Measurements from ENCODE around the gene AP1G2. TPM values are rescaled to one million over a fixed set of nuclear protein-coding genes. Genes with fewer than 3 reads are reported as not detected.

The AP1G2 gene
- total RNA-seq, 1 experiment from 2014 or later, result 155 TPM

GRCh38 chr14:23513005-23513817 lies 54.4 kb downstream of the AP1G2 start:
- intact Hi-C loops (cut with micrococcal nuclease), result no loop called here
- ATAC-seq, result no peak
- Histone ChIP-seq H3K9ac (ENCODE audit: low read length) (no peak overlapping the region), H3K4me3 (replicated peaks in 1 of 2; ENCODE audit: low read depth in 1 of 2, low read length in 2 of 2) (no peak overlapping the region), H4K20me1 (ENCODE audit: insufficient read depth) (no peaks in the 10 kb centered on the region), H3K4me2 (ENCODE audit: low read length) (no peak overlapping the region), H3K9me2 (ENCODE audit: insufficient read depth) (no peaks in the 10 kb centered on the region), H3K27me3 (ENCODE audit: insufficient read depth, low read length) (no peaks in the 10 kb centered on the region), H3K27ac (ENCODE audit: low read depth, low read length) (no peak overlapping the region), H3K79me2 (ENCODE audit: insufficient read depth, low read length) (no peaks in the 10 kb centered on the region), H3K4me1 (ENCODE audit: control insufficient read depth in 1 of 2, insufficient read depth in 2 of 2, low read length in 2 of 2) (no peaks in the 10 kb centered on the region), H2AFZ (ENCODE audit: low read depth, low read length, poor library complexity, severe bottlenecking) (no peak overlapping the region), H3K9me3 (ENCODE audit: control insufficient read depth in 1 of 2, insufficient read depth in 1 of 2, low read depth in 1 of 2, low read length in 2 of 2) (no peaks in the 10 kb centered on the region), H3K36me3 (ENCODE audit: control insufficient read depth in 1 of 2, insufficient read depth in 2 of 2, low read length in 2 of 2) (no peaks in the 10 kb centered on the region)
- TF ChIP-seq CBX3 (IDR thresholded peaks at IDR 0.05; ENCODE audit: low read depth), result no peak
- no peak for TF ChIP-seq TCF7L2 (IDR thresholded peaks at IDR 0.05; ENCODE audit: borderline replicate concordance, extremely low read depth, insufficient read depth, insufficient read length)
- no peak for TF ChIP-seq MAX (IDR thresholded peaks at IDR 0.05)
- no peak for TF ChIP-seq POLR2A (IDR thresholded peaks at IDR 0.05; ENCODE audit: borderline replicate concordance, extremely low read depth, insufficient read depth, insufficient read length)
- no peak for TF ChIP-seq JUND (IDR thresholded peaks at IDR 0.05)
- no peak for TF ChIP-seq ZFX (IDR thresholded peaks at IDR 0.05)
- no peak for TF ChIP-seq SIN3A (IDR thresholded peaks at IDR 0.05; ENCODE audit: low read depth)
- TF ChIP-seq ELF1 (IDR thresholded peaks at IDR 0.05; ENCODE audit: borderline replicate concordance, low read depth), result no peak
- TF ChIP-seq ZBTB33 (IDR thresholded peaks at IDR 0.05; ENCODE audit: extremely low read depth, insufficient replicate concordance, low read length), result no peak
- TF ChIP-seq SP1 (IDR thresholded peaks at IDR 0.05; ENCODE audit: low read depth), result no peak
- TF ChIP-seq EZH2phosphoT487 (IDR thresholded peaks at IDR 0.05; ENCODE audit: borderline replicate concordance), result no peak
- DNase-seq (ENCODE audit: low read depth, low spot score), result no peak
- BruUV-seq (replicated peaks), result no TSS peak
- ChIA-PET CTCF (no interaction called here), RAD21 (ENCODE audit: low non-redundant PET in 1 of 2, low total read pairs in 2 of 2, uncharacterized antibody in 2 of 2, unreplicated experiment in 2 of 2) (no interaction called here), POLR2A (no interaction called here)
